SK-N-SH treated with all-trans-retinoic acid at 6 μM for 48 hours (cell line): ENCODE results near the gene VAV3.

Experiments used
- ESRRG ChIP-seq: fragments of 250-450 bp; sonication (Bioruptor Pico); IDR thresholded peaks from 2 replicates; pipeline ENCODE4 v1.6.1; 2021; ENCODE audit warnings: mild to moderate bottlenecking
- PATZ1 ChIP-seq: fragments of 250-450 bp; sonication (Bioruptor Pico); IDR thresholded peaks from 2 replicates; pipeline ENCODE4 v1.8.0; 2020; ENCODE audit warnings: mild to moderate bottlenecking, moderate library complexity, borderline replicate concordance
- SNAI2 ChIP-seq: fragments of 250-450 bp; sonication (Bioruptor Pico); IDR thresholded peaks from 2 replicates; pipeline ENCODE4 v1.5.0; 2020; ENCODE audit warnings: mild to moderate bottlenecking, moderate library complexity

GRCh38 chr1:107867897-107868296, 97.1 kb downstream of the VAV3 start:
- TF ChIP-seq PATZ1 (CRISPR knock-in tag): no peak
- no peak for TF ChIP-seq SNAI2 (CRISPR knock-in tag)
- TF ChIP-seq ESRRG (CRISPR knock-in tag): no peak
